ENCODE measurements around the gene IFNLR1.

The IFNLR1 gene

GRCh38 chr1:24205345-24206082 lies 18.4 kb upstream of the IFNLR1 start:
- no peak for DNase-seq

GRCh38 chr1:24204116-24204515 lies 17.0 kb upstream of the IFNLR1 start:
- no peak for DNase-seq

- DNase-seq: no peak
Observed at GRCh38 chr1:24203404-24203803, 16.3 kb upstream of the IFNLR1 start.

GRCh38 chr1:24202987-24203386 lies 15.9 kb upstream of the IFNLR1 start:
- DNase-seq: no peak

GRCh38 chr1:24202556-24202955 lies 15.5 kb upstream of the IFNLR1 start:
- DNase-seq: no peak

GRCh38 chr1:24201941-24202440 lies 14.9 kb upstream of the IFNLR1 start:
- DNase-seq: peak; percentile 86

- DNase-seq: peak; percentile 79
Observed at GRCh38 chr1:24199291-24199900, 12.3 kb upstream of the IFNLR1 start.

- DNase-seq: no peak
Observed at GRCh38 chr1:24198766-24199165, 11.7 kb upstream of the IFNLR1 start.

GRCh38 chr1:24195874-24196273 lies 8.8 kb upstream of the IFNLR1 start:
- no peak for DNase-seq

GRCh38 chr1:24195136-24195535 lies 8.0 kb upstream of the IFNLR1 start:
- DNase-seq: no peak

GRCh38 chr1:24193046-24193445 lies 6.0 kb upstream of the IFNLR1 start:
- DNase-seq: no peak

- peak; percentile 61 for DNase-seq
Observed at GRCh38 chr1:24191860-24192259, 4.8 kb upstream of the IFNLR1 start.

GRCh38 chr1:24190983-24191461 lies 3.9 kb upstream of the IFNLR1 start:
- DNase-seq: no peak

- no peak for DNase-seq
Observed at GRCh38 chr1:24189528-24189927, 2.4 kb upstream of the IFNLR1 start.

- no peak for DNase-seq
Observed at GRCh38 chr1:24186711-24186992, 437 bp downstream of the IFNLR1 start.

GRCh38 chr1:24186031-24186710 lies 918 bp downstream of the IFNLR1 start:
- no peak for DNase-seq

GRCh38 chr1:24185076-24185475 lies 2.0 kb downstream of the IFNLR1 start:
- DNase-seq: no peak

GRCh38 chr1:24182061-24182460 lies 5.0 kb downstream of the IFNLR1 start:
- DNase-seq: no peak

- no peak for DNase-seq
Observed at GRCh38 chr1:24181619-24182018, 5.5 kb downstream of the IFNLR1 start.

GRCh38 chr1:24180676-24181075 lies 6.4 kb downstream of the IFNLR1 start:
- no peak for DNase-seq

GRCh38 chr1:24179251-24179840 lies 7.7 kb downstream of the IFNLR1 start:
- DNase-seq: no peak

GRCh38 chr1:24178407-24178806 lies 8.7 kb downstream of the IFNLR1 start:
- no peak for DNase-seq

GRCh38 chr1:24177161-24177560 lies 9.9 kb downstream of the IFNLR1 start:
- no peak for DNase-seq
